ENCODE measurements around the gene RCBTB2. TPM values are rescaled to one million over a fixed set of nuclear protein-coding genes. Genes with fewer than 3 reads are reported as not detected.
A peak's percentile ranks its signal among the peaks of the same experiment; 100 is the strongest.

Gene RCBTB2
- total and polyA plus RNA-seq, 10 donors: 6.7 to 19.6 (median 14.8) TPM

- 77 to 82% (median 80%) methylated on average over 4 of the region's 4 CpGs for WGBS, 5 donors
Measured at GRCh38 chr13:48505012-48505411, 27.9 kb downstream of the RCBTB2 start.

GRCh38 chr13:48504606-48505005 lies 28.3 kb downstream of the RCBTB2 start:
- TF ChIP-seq POLR2AphosphoS5 (IDR thresholded peaks at IDR 0.05) (no peak), CTCF (IDR thresholded peaks at IDR 0.05 in 8 of 11, conservative IDR thresholded peaks at IDR 0.05 in 3 of 11) (no peak), POLR2A (IDR thresholded peaks at IDR 0.05) (no peak)
- DNase-seq: no peak
- intact Hi-C loops (cut with DNase I; ENCODE audit: low total_unique reads): no loop called here
- peaks cover 0 to 20% (median 0%) of the 10 kb centered on the region in 6 donors for H3K36me3 ChIP-seq
- H3K4me3 ChIP-seq: no peak overlapping the region
- H3K4me1 ChIP-seq: peaks cover 10 to 63% (median 41%) of the 10 kb centered on the region in 6 donors
- no peaks in the 10 kb centered on the region for H3K27me3 ChIP-seq (replicated peaks in 1 of 7)
- 87 to 95% (median 89%) methylated on average over 8 of the region's 8 CpGs for WGBS, 5 donors
- H3K27ac ChIP-seq: peak overlapping the region in 5 of 8 donors; percentile 83 to 89 (median 86)
- no peaks in the 10 kb centered on the region for H3K9me3 ChIP-seq

More at GRCh38 chr13:48505012-48505411, 27.9 kb downstream of the RCBTB2 start:
- TF ChIP-seq CTCF (IDR thresholded peaks at IDR 0.05 in 8 of 11, conservative IDR thresholded peaks at IDR 0.05 in 3 of 11): no peak
- TF ChIP-seq POLR2AphosphoS5 (IDR thresholded peaks at IDR 0.05): no peak
- TF ChIP-seq POLR2A (IDR thresholded peaks at IDR 0.05): no peak
- Histone ChIP-seq H3K36me3 (peaks cover 0 to 20% (median 0%) of the 10 kb centered on the region in 6 donors), H3K9me3 (no peaks in the 10 kb centered on the region), H3K4me1 (peaks cover 10 to 62% (median 43%) of the 10 kb centered on the region in 6 donors), H3K4me3 (peak overlapping the region in 1 of 8 donors; percentile 38), H3K27ac (peak overlapping the region; percentile 54 to 89 (median 84)), H3K27me3 (replicated peaks in 1 of 7) (no peaks in the 10 kb centered on the region)
- no peak for DNase-seq
- intact Hi-C loops (cut with DNase I; ENCODE audit: low total_unique reads): no loop called here

GRCh38 chr13:48502601-48503319 lies 30.1 kb downstream of the RCBTB2 start:
- Histone ChIP-seq H3K4me1 (peaks cover 10 to 68% (median 41%) of the 10 kb centered on the region in 6 donors), H3K36me3 (peaks cover 0 to 24% (median 0%) of the 10 kb centered on the region in 6 donors), H3K9me3 (no peaks in the 10 kb centered on the region), H3K27ac (peak overlapping the region in 1 of 8 donors; percentile 89), H3K4me3 (no peak overlapping the region), H3K27me3 (replicated peaks in 1 of 7) (no peaks in the 10 kb centered on the region)
- TF ChIP-seq POLR2AphosphoS5 (IDR thresholded peaks at IDR 0.05): peak in 1 of 3 donors; percentile 13
- no peak for TF ChIP-seq CTCF (IDR thresholded peaks at IDR 0.05 in 8 of 11, conservative IDR thresholded peaks at IDR 0.05 in 3 of 11)
- DNase-seq: no peak
- intact Hi-C loops (cut with DNase I; ENCODE audit: low total_unique reads): no loop called here
- 91 to 95% (median 92%) methylated on average over 19 of the region's 19 CpGs for WGBS, 5 donors

- WGBS, 5 donors: 88 to 96% (median 93%) methylated on average over 2 of the region's 2 CpGs
- peak overlapping the region in 5 of 8 donors; percentile 2 to 85 (median 75) for H3K27ac ChIP-seq
- DNase-seq: no peak
- H3K4me1 ChIP-seq: peaks cover 12 to 70% (median 40%) of the 10 kb centered on the region in 6 donors
- intact Hi-C loops (cut with DNase I; ENCODE audit: low total_unique reads): no loop called here
- TF ChIP-seq CTCF (IDR thresholded peaks at IDR 0.05 in 8 of 11, conservative IDR thresholded peaks at IDR 0.05 in 3 of 11) (no peak), POLR2A (IDR thresholded peaks at IDR 0.05) (no peak), POLR2AphosphoS5 (IDR thresholded peaks at IDR 0.05) (no peak)
- H3K9me3 ChIP-seq: no peaks in the 10 kb centered on the region
- no peak overlapping the region for H3K4me3 ChIP-seq
- no peaks in the 10 kb centered on the region for H3K27me3 ChIP-seq (replicated peaks in 1 of 7)
- H3K36me3 ChIP-seq: peaks cover 0 to 20% (median 0%) of the 10 kb centered on the region in 6 donors
Measured at GRCh38 chr13:48501705-48502104, 31.2 kb downstream of the RCBTB2 start.

Data from spleen (tissue), 11 donors.